HEK293 (cell line): Measurements from ENCODE around the gene ADK.

ENCODE experiments used
- KLF16 ChIP-seq: fragments of 450-650 bp; formaldehyde crosslinking; IDR thresholded peaks from 2 replicates; pipeline ENCODE4 v1.5.1; 2017; ENCODE audit warnings: missing biosample characterization, missing genetic modification characterization
- SP2 ChIP-seq: fragments of 450-650 bp; formaldehyde crosslinking; IDR thresholded peaks from 2 replicates; pipeline ENCODE4 v1.5.1; 2016; ENCODE audit warnings: missing biosample characterization, missing genetic modification characterization
- TRIM28 ChIP-seq: IDR thresholded peaks from 2 replicates; pipeline ENCODE4 v1.6.1; 2011; ENCODE audit warnings: low read length, control low read depth, borderline replicate concordance
- YY1 ChIP-seq: fragments of 450-650 bp; formaldehyde crosslinking; IDR thresholded peaks from 2 replicates; pipeline ENCODE4 v1.5.1; 2018; ENCODE audit warnings: missing biosample characterization, missing genetic modification characterization
- ZFP3 ChIP-seq: fragments of 450-650 bp; formaldehyde crosslinking; IDR thresholded peaks from 2 replicates; pipeline ENCODE4 v1.5.1; 2016; ENCODE audit warnings: low read depth, missing biosample characterization, missing genetic modification characterization
- ZFP41 ChIP-seq: fragments of 450-650 bp; formaldehyde crosslinking; IDR thresholded peaks from 2 replicates; pipeline ENCODE4 v1.5.1; 2016; ENCODE audit warnings: missing biosample characterization, missing genetic modification characterization, borderline replicate concordance
- ZIC2 ChIP-seq: fragments of 450-650 bp; formaldehyde crosslinking; IDR thresholded peaks from 2 replicates; pipeline ENCODE4 v1.5.1; 2016; ENCODE audit warnings: missing biosample characterization, missing genetic modification characterization
- ZNF157 ChIP-seq: fragments of 450-650 bp; formaldehyde crosslinking; IDR thresholded peaks from 2 replicates; pipeline ENCODE4 v1.5.1; 2016; ENCODE audit warnings: missing biosample characterization, missing genetic modification characterization
- ZNF175 ChIP-seq: fragments of 450-650 bp; formaldehyde crosslinking; IDR thresholded peaks from 2 replicates; pipeline ENCODE4 v1.5.1; 2016; ENCODE audit warnings: missing biosample characterization, missing genetic modification characterization
- ZNF274 ChIP-seq, 2 experiments: fragments of 200-500 bp in 1 of 2; fragments of 450-650 bp in 1 of 2; sonication (Bioruptor generic) in 1 of 2; formaldehyde crosslinking in 1 of 2; IDR thresholded peaks; 2 replicates each; pipeline versions ENCODE4 v1.5.1 to v1.6.1; 2014 to 2016; ENCODE audit warnings: borderline replicate concordance in 1 of 2, inconsistent platforms in 1 of 2, low read length in 1 of 2, missing biosample characterization in 1 of 2, missing genetic modification characterization in 1 of 2
- TF ChIP-seq, protein P1 (sequence below): fragments of 450-650 bp; formaldehyde crosslinking; IDR thresholded peaks from 2 replicates; pipeline ENCODE4 v1.5.1; 2016; ENCODE audit warnings: missing biosample characterization, missing genetic modification characterization
- TF ChIP-seq, protein P2 (sequence below): fragments of 450-650 bp; formaldehyde crosslinking; IDR thresholded peaks from 2 replicates; pipeline ENCODE4 v1.5.1; 2016; ENCODE audit warnings: missing biosample characterization, missing genetic modification characterization
- TF ChIP-seq, protein P3 (sequence below): fragments of 450-650 bp; formaldehyde crosslinking; IDR thresholded peaks from 2 replicates; pipeline ENCODE4 v1.5.1; 2016; ENCODE audit warnings: missing biosample characterization, missing genetic modification characterization, low read depth

DNA sequence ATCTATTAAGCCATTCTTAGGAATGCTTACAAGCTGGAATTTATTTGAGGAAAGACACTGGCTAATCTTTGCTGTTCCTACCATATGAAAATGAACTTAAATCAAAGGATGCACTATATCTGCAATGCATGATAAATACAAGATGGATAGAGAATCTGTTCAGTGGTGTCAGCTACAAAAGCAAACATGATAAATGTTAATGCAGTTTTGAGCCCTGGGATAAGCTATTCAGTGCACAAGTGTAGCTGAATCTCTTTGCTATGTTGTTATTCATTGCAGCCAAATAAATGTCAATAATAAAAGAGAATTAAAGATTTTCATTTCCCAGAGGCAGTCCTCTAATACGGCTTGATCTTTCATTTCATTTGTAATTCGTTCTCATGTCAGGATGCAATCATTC lies 451.6 kb downstream of the ADK start:
- TF ChIP-seq, protein P1, sequence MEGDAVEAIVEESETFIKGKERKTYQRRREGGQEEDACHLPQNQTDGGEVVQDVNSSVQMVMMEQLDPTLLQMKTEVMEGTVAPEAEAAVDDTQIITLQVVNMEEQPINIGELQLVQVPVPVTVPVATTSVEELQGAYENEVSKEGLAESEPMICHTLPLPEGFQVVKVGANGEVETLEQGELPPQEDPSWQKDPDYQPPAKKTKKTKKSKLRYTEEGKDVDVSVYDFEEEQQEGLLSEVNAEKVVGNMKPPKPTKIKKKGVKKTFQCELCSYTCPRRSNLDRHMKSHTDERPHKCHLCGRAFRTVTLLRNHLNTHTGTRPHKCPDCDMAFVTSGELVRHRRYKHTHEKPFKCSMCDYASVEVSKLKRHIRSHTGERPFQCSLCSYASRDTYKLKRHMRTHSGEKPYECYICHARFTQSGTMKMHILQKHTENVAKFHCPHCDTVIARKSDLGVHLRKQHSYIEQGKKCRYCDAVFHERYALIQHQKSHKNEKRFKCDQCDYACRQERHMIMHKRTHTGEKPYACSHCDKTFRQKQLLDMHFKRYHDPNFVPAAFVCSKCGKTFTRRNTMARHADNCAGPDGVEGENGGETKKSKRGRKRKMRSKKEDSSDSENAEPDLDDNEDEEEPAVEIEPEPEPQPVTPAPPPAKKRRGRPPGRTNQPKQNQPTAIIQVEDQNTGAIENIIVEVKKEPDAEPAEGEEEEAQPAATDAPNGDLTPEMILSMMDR (tag by site-specific recombination): no peak
- TF ChIP-seq, protein P2, sequence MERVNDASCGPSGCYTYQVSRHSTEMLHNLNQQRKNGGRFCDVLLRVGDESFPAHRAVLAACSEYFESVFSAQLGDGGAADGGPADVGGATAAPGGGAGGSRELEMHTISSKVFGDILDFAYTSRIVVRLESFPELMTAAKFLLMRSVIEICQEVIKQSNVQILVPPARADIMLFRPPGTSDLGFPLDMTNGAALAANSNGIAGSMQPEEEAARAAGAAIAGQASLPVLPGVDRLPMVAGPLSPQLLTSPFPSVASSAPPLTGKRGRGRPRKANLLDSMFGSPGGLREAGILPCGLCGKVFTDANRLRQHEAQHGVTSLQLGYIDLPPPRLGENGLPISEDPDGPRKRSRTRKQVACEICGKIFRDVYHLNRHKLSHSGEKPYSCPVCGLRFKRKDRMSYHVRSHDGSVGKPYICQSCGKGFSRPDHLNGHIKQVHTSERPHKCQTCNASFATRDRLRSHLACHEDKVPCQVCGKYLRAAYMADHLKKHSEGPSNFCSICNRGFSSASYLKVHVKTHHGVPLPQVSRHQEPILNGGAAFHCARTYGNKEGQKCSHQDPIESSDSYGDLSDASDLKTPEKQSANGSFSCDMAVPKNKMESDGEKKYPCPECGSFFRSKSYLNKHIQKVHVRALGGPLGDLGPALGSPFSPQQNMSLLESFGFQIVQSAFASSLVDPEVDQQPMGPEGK (tag by site-specific recombination): no peak
- TF ChIP-seq ZNF157 (tag by site-specific recombination) (no peak), ZFP3 (tag by site-specific recombination) (no peak), ZFP41 (tag by site-specific recombination) (no peak), YY1 (no peak), ZNF175 (tag by site-specific recombination) (no peak), ZIC2 (tag by site-specific recombination) (no peak), TRIM28 (no peak), SP2 (tag by site-specific recombination) (no peak), ZNF274 (IDR thresholded peaks at IDR 0.05; ENCODE audit: low read length) (no peak), ZNF274 (tag by site-specific recombination; IDR thresholded peaks at IDR 0.05; ENCODE audit: borderline replicate concordance) (no peak), KLF16 (tag by site-specific recombination) (no peak)
- TF ChIP-seq, protein P3, sequence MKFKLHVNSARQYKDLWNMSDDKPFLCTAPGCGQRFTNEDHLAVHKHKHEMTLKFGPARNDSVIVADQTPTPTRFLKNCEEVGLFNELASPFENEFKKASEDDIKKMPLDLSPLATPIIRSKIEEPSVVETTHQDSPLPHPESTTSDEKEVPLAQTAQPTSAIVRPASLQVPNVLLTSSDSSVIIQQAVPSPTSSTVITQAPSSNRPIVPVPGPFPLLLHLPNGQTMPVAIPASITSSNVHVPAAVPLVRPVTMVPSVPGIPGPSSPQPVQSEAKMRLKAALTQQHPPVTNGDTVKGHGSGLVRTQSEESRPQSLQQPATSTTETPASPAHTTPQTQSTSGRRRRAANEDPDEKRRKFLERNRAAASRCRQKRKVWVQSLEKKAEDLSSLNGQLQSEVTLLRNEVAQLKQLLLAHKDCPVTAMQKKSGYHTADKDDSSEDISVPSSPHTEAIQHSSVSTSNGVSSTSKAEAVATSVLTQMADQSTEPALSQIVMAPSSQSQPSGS (tag by site-specific recombination): no peak
